ENCODE results near the gene DOCK10. TPM values are rescaled to one million over a fixed set of nuclear protein-coding genes. Genes with fewer than 3 reads are reported as not detected.

Gene DOCK10
- total RNA-seq, 1 donor from 2014 or later, result 9.8 TPM

DNA sequence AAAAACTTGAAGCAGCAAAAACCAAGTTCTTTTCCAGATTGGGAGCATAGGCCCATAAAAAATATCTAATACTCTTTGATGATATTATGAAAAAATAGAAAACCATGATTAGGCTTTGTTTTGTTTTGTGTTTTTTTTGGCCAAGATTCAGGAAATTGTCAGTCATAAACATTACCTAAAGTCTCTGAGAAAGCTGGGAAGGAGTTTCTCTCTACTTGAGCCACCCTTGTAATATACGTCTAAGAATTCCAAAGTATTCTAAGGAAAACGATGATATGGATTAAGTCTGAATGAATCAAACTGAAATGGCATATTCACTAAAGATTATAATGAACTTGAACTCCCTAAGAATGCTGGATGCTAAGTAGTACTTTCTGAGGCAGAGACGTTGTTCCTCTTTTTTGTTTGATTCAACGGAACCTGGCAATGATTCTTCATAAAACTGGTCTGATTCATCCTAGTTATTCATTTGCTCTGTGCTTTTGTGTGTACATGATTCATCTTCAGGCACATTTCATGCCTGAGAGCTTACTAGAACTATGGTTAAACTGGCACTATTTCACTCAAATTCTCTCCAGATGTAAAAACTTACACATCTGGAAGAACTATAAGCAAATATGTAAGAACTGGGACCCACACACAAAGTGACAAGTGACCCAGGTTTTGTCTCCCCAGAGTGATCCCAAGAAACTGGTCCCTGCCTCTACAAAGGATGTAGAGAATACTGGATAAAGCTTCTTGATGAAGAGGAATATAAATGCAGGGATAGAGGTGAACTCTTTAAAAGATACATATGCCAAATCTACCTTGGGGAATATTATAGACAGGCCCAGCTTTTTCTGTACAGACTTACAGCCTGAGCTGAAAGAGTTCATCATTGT, 159.7 kb downstream of the DOCK10 start:
- TF ChIP-seq POLR2A (IDR thresholded peaks at IDR 0.05) (no peak), POLR2AphosphoS5 (IDR thresholded peaks at IDR 0.05; ENCODE audit: insufficient read depth in 1 of 2, low read depth in 1 of 2) (peak in 1 of 2 donors; percentile 52)
- intact Hi-C loops (cut with DNase I), result no loop called here

DNA sequence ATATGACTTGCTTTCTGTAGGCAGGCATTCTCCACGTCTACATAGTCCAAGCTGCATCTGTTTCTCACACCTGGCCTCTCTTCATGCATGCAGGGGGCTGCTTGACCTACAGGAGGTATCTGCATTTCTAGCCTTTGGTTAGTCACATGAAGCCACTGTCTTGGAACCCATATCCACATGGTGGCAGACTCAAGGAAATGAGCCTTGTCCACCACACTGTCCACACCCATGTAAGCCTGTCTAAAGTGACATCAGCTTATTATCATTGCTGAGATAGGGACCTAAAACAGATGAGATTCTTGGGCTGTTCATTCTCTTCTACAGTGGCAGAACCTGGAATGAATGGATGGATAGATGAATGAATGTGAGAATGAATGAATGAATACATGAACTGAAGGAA, 160.4 kb downstream of the DOCK10 start:
- Histone ChIP-seq H3K27me3 (no peaks in the 10 kb centered on the region), H3K4me3 (no peak overlapping the region), H3K4me1 (peaks cover 24% of the 10 kb centered on the region), H3K27ac (no peak overlapping the region), H3K9me3 (no peaks in the 10 kb centered on the region), H3K36me3 (no peaks in the 10 kb centered on the region)
- intact Hi-C loops (cut with DNase I), result no loop called here
- DNase-seq (ENCODE audit: extremely low spot score in 2 of 2), result no peak
- TF ChIP-seq POLR2A (IDR thresholded peaks at IDR 0.05), result no peak
- no peak for TF ChIP-seq POLR2AphosphoS5 (IDR thresholded peaks at IDR 0.05; ENCODE audit: insufficient read depth in 1 of 2, low read depth in 1 of 2)
- TF ChIP-seq, protein P1, sequence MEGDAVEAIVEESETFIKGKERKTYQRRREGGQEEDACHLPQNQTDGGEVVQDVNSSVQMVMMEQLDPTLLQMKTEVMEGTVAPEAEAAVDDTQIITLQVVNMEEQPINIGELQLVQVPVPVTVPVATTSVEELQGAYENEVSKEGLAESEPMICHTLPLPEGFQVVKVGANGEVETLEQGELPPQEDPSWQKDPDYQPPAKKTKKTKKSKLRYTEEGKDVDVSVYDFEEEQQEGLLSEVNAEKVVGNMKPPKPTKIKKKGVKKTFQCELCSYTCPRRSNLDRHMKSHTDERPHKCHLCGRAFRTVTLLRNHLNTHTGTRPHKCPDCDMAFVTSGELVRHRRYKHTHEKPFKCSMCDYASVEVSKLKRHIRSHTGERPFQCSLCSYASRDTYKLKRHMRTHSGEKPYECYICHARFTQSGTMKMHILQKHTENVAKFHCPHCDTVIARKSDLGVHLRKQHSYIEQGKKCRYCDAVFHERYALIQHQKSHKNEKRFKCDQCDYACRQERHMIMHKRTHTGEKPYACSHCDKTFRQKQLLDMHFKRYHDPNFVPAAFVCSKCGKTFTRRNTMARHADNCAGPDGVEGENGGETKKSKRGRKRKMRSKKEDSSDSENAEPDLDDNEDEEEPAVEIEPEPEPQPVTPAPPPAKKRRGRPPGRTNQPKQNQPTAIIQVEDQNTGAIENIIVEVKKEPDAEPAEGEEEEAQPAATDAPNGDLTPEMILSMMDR (IDR thresholded peaks at IDR 0.05), result no peak

More for the DNA sequence above, 159.7 kb downstream of the DOCK10 start:
- no peak for DNase-seq (ENCODE audit: extremely low spot score in 2 of 2)
- Histone ChIP-seq H3K27me3 (no peaks in the 10 kb centered on the region), H3K9me3 (no peaks in the 10 kb centered on the region), H3K27ac (peak overlapping the region; percentile 40), H3K4me3 (no peak overlapping the region), H3K36me3 (no peaks in the 10 kb centered on the region), H3K4me1 (peaks cover 24% of the 10 kb centered on the region)

DNA sequence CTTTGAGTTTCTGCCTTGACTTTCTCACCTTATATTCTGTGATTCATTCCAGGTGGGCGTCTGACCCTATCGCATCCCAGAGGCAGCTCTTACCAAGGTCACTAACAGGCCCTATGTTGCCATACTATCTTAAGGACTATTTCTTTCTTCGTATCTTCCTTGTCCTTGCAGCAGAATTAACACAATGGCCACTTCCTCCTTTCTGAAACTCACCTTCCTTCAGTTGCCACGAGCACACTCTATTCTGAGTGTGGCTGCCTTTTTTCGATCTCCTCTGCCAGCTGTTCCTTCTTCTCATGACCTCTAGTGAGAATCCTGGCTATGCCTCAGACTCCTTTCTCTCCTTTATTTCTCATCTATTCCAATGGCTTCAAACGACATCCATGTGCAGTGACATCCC, 165.7 kb downstream of the DOCK10 start:
- no peaks in the 10 kb centered on the region for H3K4me1 ChIP-seq
- no peak overlapping the region for H3K4me3 ChIP-seq
- TF ChIP-seq POLR2A (IDR thresholded peaks at IDR 0.05) (no peak), POLR2AphosphoS5 (IDR thresholded peaks at IDR 0.05; ENCODE audit: insufficient read depth in 1 of 2, low read depth in 1 of 2) (no peak)
- TF ChIP-seq, protein P1 (IDR thresholded peaks at IDR 0.05), result no peak
- no peak for DNase-seq (ENCODE audit: extremely low spot score in 2 of 2)
- H3K27me3 ChIP-seq, result no peaks in the 10 kb centered on the region
- intact Hi-C loops (cut with DNase I), result no loop called here
- H3K27ac ChIP-seq, result no peak overlapping the region
- no peaks in the 10 kb centered on the region for H3K9me3 ChIP-seq
- no peaks in the 10 kb centered on the region for H3K36me3 ChIP-seq

DNA sequence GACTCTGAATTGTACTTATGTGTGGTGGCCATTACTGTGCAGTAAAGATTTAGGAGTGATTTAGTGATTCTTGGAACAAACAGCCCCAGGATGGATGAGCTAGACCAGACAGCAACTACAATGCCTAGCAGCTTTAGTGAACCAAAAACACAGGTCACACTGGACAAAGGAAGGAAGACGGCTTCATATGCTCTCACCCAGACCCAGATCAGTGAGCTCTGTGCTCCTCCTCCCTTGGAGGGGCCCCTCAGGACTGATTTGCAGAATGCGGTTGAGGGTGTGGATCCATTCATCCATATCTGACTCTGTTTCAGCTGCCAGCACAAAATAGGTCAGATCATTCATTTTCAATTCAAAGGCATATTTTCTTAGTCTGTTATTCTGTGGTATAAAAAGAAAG, 166.4 kb downstream of the DOCK10 start:
- no peak for DNase-seq (ENCODE audit: extremely low spot score in 2 of 2)
- intact Hi-C loops (cut with DNase I), result no loop called here
- TF ChIP-seq POLR2A (IDR thresholded peaks at IDR 0.05), result no peak
- no peak for TF ChIP-seq POLR2AphosphoS5 (IDR thresholded peaks at IDR 0.05; ENCODE audit: insufficient read depth in 1 of 2, low read depth in 1 of 2)
- TF ChIP-seq, protein P1 (IDR thresholded peaks at IDR 0.05), result no peak
- Histone ChIP-seq H3K9me3 (no peaks in the 10 kb centered on the region), H3K27me3 (no peaks in the 10 kb centered on the region), H3K4me3 (no peak overlapping the region), H3K4me1 (no peaks in the 10 kb centered on the region), H3K27ac (no peak overlapping the region), H3K36me3 (no peaks in the 10 kb centered on the region)

DNA sequence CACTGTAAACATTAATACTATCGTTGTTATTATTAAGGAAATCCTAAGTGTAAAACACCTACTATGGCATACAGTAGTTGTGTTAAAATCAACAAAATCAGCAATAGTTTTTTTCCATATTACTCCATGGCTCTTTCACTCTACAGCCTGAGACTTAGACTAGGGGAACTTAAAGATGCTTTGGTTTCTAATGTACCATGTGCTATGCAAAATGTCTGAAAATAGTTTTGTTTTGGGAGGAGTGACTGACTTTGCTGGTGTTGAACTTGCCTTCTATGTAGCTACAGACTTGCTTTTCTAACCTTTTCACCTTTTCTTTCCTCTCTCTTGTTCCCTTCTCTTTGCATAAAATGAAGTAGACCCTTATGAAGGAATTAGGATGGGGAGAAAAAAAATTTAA, 167.1 kb downstream of the DOCK10 start:
- Histone ChIP-seq H3K36me3 (no peaks in the 10 kb centered on the region), H3K9me3 (no peaks in the 10 kb centered on the region), H3K4me3 (no peak overlapping the region), H3K27ac (no peak overlapping the region), H3K27me3 (no peaks in the 10 kb centered on the region), H3K4me1 (no peaks in the 10 kb centered on the region)
- TF ChIP-seq, protein P1 (IDR thresholded peaks at IDR 0.05), result no peak
- no peak for TF ChIP-seq POLR2AphosphoS5 (IDR thresholded peaks at IDR 0.05; ENCODE audit: insufficient read depth in 1 of 2, low read depth in 1 of 2)
- TF ChIP-seq POLR2A (IDR thresholded peaks at IDR 0.05), result no peak
- no peak for DNase-seq (ENCODE audit: extremely low spot score in 2 of 2)
- intact Hi-C loops (cut with DNase I), result no loop called here

Measured in vagina (tissue), 2 donors.